HG02973 (cell line): ENCODE data around the gene MYOZ3.

ENCODE experiments used
- ATAC-seq: cut with Tn5 transposase; IDR thresholded peaks from one replicate; pipeline ENCODE4 v1.9.1; 2021; ENCODE audit warnings: moderate library complexity; ENCODE audit not compliant: unreplicated experiment

Gene MYOZ3

GRCh38 chr5:150626853-150627276 is 34.2 kb upstream of the MYOZ3 start:
- ATAC-seq = no peak

DNA sequence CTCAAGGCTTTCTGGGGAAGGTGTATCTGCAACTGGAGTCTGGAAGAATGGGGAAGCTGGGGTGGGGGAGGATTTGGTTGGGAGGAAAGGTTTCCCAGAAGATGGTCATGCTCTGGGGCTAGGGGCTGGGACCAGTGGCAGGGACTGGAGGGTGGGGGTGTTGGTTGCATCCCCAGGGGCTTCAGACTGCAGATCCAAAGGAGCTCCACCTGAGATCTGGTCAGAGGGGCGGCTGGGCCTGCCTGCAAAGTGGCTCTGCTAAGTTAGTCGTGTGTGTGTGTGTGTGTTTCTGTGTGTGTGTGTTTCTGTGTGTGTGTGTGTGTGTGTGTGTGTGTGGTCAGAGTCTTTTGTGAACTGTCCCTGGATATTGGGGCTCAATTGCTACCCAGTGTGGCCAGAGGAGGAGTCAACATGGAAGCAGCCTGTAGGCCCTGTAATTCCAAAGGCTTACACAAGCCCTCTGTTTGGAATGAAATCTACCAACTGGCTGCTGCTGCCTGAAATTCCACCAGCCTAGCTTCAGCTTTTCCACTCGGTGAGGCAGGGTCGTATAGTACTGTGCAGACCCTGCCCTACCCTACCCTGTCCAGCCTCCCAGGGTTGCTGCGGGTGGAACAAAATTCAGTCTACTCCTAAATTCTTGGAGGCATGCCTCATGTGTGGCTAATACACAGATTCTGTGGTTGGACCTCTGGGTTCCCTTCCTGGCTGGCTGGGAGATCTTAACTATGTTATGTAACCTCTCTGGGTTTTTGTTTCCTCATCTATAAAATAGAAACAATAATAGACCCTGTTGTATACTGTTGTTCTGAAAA is 33.1 kb upstream of the MYOZ3 start:
- ATAC-seq = no peak

DNA sequence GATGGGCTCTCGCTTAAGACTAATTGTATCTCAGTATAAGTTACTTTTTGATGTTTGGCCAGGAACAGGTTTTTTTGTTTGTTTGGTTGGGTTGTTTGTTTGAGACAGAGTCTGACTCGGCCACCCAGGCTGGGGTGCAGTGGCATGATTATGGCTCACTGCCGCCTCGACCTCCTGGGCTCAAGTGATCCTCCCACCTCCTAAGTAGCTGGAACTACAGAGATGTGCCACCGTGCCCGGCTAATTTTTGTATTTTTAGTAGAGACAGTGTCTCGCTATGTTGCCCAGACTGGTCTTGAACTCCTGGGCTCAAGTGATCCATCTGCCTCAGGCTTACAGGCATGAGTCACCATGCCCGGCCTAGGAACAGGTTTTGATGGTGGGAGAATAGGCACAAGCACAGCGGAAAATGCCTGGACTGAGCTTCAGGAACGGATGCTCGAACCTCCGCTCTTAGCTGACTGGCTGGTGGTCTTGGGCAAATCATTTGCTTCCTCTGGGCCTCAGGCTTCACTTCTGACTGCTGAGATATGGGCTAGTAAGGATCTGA is 32.0 kb upstream of the MYOZ3 start:
- ATAC-seq = no peak

- no peak for ATAC-seq
Measured at GRCh38 chr5:150630016-150630415, 31.0 kb upstream of the MYOZ3 start.

GRCh38 chr5:150630461-150631325 is 30.4 kb upstream of the MYOZ3 start:
- no peak for ATAC-seq

DNA sequence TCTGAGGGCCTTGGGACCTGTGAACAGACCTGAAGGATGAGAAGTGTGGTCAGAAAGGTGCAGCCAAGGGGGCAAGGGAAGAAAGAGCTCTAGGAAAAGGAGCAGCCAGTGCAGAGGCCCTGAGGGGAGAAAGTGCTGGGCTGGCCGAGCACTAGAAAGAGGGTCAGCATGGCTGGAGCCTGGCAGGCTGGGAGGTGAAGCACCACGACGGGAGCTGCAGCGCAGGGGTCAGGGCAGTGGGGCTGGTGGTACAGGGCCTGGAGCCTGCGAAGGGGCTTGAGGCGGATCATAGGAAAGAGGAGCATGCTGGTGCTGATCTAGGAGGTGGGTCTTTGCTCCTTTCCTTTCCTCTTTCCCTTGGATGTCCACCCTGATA is 29.7 kb upstream of the MYOZ3 start:
- no peak for ATAC-seq

- no peak for ATAC-seq
Measured at GRCh38 chr5:150632305-150633160, 28.5 kb upstream of the MYOZ3 start.

DNA sequence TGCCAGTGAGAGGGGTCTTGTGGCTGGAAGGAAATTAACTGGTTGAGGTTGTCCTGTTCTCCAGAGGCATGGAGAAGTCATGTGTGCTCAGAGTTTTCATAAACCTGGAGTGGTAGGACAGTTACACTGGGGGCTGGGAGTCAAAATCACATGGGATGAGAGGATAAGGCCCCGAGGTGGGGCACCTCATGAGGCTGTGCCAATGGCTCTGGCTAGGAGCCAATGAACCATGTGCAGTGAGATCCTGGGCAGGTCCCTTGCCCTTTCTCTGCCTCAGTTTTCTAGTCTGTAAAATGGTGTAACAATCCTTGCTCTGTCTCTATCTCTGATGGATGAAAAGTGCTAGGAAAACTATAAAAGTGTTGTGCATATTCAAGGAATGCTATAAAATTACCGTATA is 27.6 kb upstream of the MYOZ3 start:
- no peak for ATAC-seq

GRCh38 chr5:150636391-150637244 is 24.4 kb upstream of the MYOZ3 start:
- no peak for ATAC-seq

DNA sequence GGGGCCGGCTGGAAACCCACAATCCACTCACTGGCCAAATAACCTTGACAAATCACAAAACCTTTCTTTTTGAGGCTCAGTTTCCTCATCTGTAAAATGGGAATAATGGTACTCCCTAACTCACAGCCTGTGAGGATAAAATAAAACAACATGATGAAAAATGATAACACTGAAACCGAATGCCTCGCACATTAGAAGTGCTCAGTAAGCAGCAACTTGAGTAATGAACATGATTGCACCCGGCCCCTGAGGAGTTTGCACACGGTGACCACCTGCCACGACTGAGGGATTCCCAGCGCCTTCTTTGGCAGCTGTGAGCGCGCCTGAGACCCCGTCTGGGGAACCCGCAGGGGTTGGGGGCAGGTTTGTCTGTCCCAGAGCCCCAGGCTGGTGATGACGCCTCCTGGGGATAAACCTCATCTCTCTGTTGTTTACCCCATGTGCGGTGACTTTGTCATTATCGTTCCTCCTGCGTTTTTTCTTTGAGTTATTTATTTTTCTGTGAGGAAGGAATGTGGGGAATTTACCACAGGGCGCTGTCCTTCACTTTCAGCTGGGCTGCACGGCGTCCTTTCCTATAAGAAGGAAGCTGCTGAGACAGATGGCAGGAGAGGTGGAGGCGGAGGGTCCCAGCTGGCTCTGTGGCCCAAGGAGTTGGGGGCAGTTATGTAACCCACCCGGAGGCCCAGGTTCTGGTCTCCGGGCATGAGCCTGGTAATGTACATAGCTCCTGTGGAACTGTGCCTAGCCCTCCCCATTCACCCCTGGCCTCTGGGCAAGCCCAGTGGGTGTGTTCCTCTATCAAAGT is 23.6 kb upstream of the MYOZ3 start:
- no peak for ATAC-seq

GRCh38 chr5:150638053-150638444 is 23.0 kb upstream of the MYOZ3 start:
- no peak for ATAC-seq

GRCh38 chr5:150638488-150639376 is 22.3 kb upstream of the MYOZ3 start:
- no peak for ATAC-seq

DNA sequence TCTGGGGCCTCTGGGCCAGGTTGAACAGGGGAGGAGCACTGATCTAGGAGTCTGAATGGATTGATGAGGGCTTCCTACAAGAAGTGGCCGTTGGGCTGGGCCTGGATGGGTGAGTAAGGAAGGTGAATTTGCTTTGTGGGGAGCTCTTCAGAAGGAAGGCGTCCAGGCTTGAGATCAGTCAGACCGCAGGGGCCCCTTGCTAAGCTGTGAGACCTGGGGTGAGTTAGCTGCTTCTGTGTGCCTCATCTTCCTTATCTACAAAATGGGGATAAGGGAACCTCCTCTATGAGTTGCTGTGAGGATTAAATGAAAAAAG is 21.7 kb upstream of the MYOZ3 start:
- no peak for ATAC-seq

DNA sequence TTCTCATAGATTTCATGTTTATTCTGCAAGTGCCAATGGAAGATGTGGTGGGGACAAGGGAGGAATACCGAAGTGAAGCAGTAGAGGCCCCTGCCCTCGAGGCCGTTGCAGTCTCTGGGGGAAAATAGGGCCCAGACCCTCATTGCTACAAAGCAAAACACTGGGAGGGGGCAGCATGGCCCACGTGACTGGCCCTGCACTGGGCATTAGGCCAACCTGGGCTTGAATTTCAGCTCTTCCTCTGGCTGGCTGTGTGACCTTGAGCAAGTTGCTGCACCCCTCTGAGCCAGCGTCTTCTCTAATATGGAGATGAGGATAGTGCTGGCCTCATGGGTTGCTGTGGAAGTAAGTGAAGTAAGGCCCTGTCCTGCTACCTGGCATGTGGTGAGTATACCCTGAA is 21.3 kb upstream of the MYOZ3 start:
- ATAC-seq = no peak

GRCh38 chr5:150640311-150641005 is 20.6 kb upstream of the MYOZ3 start, which contains the start of gene SYNPO:
TSS of gene SYNPO (plus strand) at chr5:150640660. CDS start at chr5:150648276, 7,616 bp downstream.
- ATAC-seq = no peak

DNA sequence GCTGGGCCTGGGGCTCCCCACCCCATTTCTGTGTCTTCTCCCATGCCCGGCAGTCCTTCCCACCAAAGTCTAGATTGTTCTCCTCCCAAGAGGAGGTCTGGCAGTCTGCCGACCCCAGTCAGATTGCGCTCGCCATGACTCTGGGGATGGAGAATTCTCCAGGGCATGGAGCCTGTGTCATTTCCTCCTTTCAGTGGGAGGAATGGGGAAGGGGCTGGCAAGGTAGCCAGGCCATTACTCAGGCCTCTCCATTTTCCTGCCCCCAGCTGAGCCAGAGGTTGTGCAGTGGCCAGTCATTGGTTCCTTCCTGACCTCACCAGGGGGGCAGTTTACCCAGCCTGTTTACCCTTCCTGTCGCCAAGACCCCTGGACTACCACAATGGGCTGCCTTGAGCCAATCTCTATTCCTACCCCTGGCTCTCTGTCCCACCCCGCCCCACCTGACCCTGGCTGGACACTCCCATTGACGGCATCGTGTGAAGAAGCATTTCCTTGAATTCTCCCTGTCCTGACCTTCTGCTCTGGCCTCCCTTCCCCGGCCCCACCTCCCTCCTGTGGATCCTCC is 20.0 kb upstream of the MYOZ3 start:
- no peak for ATAC-seq

DNA sequence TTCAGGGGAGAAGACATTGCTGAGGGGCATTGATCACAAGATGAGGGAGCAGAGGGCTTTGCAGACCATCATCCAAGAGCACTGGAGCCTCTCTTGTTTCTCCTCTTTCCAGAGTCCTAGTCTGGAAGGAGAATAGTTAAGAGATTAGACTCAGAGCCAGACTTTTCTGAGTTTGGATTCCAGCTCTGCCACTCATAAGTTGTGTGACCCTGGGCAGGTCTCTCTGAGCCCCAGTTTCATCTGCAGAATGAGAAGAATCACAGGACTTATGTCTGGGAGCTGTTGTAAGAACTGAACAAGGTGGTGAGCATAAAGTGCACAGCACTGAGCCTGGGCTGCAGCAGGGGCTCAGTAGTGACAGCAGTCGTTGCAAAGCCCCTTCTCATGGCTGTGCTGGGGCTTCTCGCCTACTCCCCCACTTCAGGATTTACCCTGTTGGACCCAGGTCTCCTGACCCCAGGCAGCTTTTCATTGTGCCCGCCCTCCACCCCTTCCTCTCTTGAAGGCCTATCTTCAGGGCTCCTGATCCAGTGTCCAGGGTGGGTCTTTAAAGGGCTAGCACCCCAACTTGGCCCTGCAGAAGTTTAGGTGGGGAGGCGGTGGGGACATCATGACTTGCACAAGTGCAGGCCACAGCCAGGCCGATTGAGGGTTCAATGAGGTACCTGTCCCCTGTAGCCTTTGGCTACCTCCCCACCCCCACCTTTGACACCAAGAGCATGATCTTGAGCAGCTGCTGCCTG is 19.1 kb upstream of the MYOZ3 start:
- no peak for ATAC-seq
